ENCODE measurements around the gene ARRB1.

- TF ChIP-seq CTCF (IDR thresholded peaks at IDR 0.05): no peak
- no peak for TF ChIP-seq POLR2A (IDR thresholded peaks at IDR 0.05; ENCODE audit: low read depth)
- TF ChIP-seq POLR2AphosphoS5 (IDR thresholded peaks at IDR 0.05): no peak
Observed at GRCh38 chr11:75352588-75353206, 1.2 kb upstream of the ARRB1 start.
